ENCODE results near the gene PRDM10. TPM values are rescaled to one million over a fixed set of nuclear protein-coding genes. Genes with fewer than 3 reads are reported as not detected.
"Not testable (repeated sequence)": the region's sequence is repeated elsewhere in the genome, so short reads cannot be mapped to it uniquely, and the experiment has no call there.

PRDM10 gene
- total RNA-seq, 6 donors from 2014 or later, result 6.8 to 13.9 (median 12.7) TPM

DNA sequence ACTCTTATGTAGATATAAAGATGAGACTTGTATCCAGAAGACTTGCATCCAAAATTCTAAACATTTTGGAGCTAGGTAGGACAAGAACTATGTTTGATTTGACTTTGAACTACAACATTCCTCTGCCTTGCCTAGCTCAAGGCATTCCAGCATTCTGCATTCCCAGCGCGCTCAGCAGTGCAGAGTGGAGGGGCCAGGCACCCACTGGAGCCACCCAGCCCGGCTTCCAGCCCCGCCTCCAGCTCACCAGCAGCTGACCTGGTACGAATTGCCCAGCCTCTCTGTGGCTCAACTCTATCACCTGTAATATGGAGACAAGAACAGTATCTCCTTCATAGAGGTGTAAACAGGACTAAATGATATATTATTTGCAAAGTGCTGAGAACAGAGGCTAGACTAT, 28.8 kb downstream of the PRDM10 start:
- no peak overlapping the region for H3K4me3 ChIP-seq
- ATAC-seq (ENCODE audit: low FRiP score in 2 of 2) (peak; percentile 36 to 88), DNase-seq (peak; percentile 58 to 76)
- no peaks in the 10 kb centered on the region for H3K27me3 ChIP-seq
- H3K9me3 ChIP-seq, result no peaks in the 10 kb centered on the region
- no peaks in the 10 kb centered on the region for H3K36me3 ChIP-seq
- no peak for TF ChIP-seq EP300 (IDR thresholded peaks at IDR 0.05)
- TF ChIP-seq, protein P1, sequence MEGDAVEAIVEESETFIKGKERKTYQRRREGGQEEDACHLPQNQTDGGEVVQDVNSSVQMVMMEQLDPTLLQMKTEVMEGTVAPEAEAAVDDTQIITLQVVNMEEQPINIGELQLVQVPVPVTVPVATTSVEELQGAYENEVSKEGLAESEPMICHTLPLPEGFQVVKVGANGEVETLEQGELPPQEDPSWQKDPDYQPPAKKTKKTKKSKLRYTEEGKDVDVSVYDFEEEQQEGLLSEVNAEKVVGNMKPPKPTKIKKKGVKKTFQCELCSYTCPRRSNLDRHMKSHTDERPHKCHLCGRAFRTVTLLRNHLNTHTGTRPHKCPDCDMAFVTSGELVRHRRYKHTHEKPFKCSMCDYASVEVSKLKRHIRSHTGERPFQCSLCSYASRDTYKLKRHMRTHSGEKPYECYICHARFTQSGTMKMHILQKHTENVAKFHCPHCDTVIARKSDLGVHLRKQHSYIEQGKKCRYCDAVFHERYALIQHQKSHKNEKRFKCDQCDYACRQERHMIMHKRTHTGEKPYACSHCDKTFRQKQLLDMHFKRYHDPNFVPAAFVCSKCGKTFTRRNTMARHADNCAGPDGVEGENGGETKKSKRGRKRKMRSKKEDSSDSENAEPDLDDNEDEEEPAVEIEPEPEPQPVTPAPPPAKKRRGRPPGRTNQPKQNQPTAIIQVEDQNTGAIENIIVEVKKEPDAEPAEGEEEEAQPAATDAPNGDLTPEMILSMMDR (IDR thresholded peaks at IDR 0.05), result no peak
- no peak for TF ChIP-seq POLR2AphosphoS5 (IDR thresholded peaks at IDR 0.05)
- TF ChIP-seq POLR2A (IDR thresholded peaks at IDR 0.05), result no peak
- 52 to 70% methylated on average over 5 of the region's 5 CpGs for WGBS, 2 donors
- no peak overlapping the region for H3K27ac ChIP-seq
- peaks cover 0 to 3% (median 0%) of the 10 kb centered on the region in 4 donors for H3K4me1 ChIP-seq

GRCh38 chr11:129973068-129973467, 29.6 kb downstream of the PRDM10 start:
- ATAC-seq (ENCODE audit: low FRiP score in 2 of 2) (no peak), DNase-seq (no peak)
- Histone ChIP-seq H3K4me1 (peaks cover 0 to 3% (median 0%) of the 10 kb centered on the region in 4 donors), H3K36me3 (no peaks in the 10 kb centered on the region), H3K4me3 (no peak overlapping the region), H3K27ac (no peak overlapping the region), H3K27me3 (no peaks in the 10 kb centered on the region), H3K9me3 (no peaks in the 10 kb centered on the region)
- no peak for TF ChIP-seq POLR2A (IDR thresholded peaks at IDR 0.05)
- no peak for TF ChIP-seq POLR2AphosphoS5 (IDR thresholded peaks at IDR 0.05)
- TF ChIP-seq EP300 (IDR thresholded peaks at IDR 0.05), result no peak
- TF ChIP-seq, protein P1 (IDR thresholded peaks at IDR 0.05), result no peak
- WGBS, 2 donors, result 63 to 88% methylated on average over 1 of the region's 1 CpG

- TF ChIP-seq POLR2A (IDR thresholded peaks at IDR 0.05) (no peak), EP300 (IDR thresholded peaks at IDR 0.05) (no peak), POLR2AphosphoS5 (IDR thresholded peaks at IDR 0.05) (no peak)
- TF ChIP-seq, protein P1 (IDR thresholded peaks at IDR 0.05), result no peak
- H3K27ac ChIP-seq, result peak overlapping the region in 1 of 4 donors; percentile 11
Measured at GRCh38 chr11:129972611-129973010, 30.0 kb downstream of the PRDM10 start.

DNA sequence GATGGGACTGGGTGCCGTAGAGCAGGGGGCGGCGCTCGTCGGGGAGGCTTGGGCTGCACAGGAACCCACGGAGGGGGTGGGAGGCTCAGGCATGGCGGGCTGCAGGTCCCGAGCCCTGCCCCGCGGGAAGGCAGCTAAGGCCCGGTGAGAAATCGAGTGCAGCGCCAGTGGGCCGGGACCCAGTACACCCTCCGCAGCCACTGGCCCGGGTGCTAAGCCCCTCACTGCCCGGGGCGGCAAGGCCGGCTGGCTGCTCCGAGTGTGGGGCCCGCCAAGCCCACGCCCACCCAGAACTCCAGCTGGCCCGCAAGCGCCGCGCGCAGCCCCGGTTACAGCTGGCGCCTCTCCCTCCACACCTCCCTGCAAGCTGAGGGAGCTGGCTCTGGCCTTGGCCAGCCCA, 30.8 kb downstream of the PRDM10 start:
- WGBS, 2 donors, result 97% methylated on average over 20 of the region's 29 CpGs; no CpG with 5 or more reads in 1 of the 2 donors
- not testable (repeated sequence) for H3K4me1 ChIP-seq; H3K27ac ChIP-seq; H3K27me3 ChIP-seq; ATAC-seq (ENCODE audit: low FRiP score in 2 of 2); H3K9me3 ChIP-seq; H3K4me3 ChIP-seq; H3K36me3 ChIP-seq
- DNase-seq, result peak in 1 of 2 donors; percentile 75

More at GRCh38 chr11:129972611-129973010, 30.0 kb downstream of the PRDM10 start:
- no peak for DNase-seq
- Histone ChIP-seq H3K4me3 (no peak overlapping the region), H3K27me3 (no peaks in the 10 kb centered on the region), H3K36me3 (no peaks in the 10 kb centered on the region), H3K9me3 (no peaks in the 10 kb centered on the region), H3K4me1 (peaks cover 0 to 3% (median 0%) of the 10 kb centered on the region in 4 donors)
- 77 to 85% methylated on average over 5 of the region's 5 CpGs for WGBS, 2 donors
- ATAC-seq (ENCODE audit: low FRiP score in 2 of 2), result no peak

DNA sequence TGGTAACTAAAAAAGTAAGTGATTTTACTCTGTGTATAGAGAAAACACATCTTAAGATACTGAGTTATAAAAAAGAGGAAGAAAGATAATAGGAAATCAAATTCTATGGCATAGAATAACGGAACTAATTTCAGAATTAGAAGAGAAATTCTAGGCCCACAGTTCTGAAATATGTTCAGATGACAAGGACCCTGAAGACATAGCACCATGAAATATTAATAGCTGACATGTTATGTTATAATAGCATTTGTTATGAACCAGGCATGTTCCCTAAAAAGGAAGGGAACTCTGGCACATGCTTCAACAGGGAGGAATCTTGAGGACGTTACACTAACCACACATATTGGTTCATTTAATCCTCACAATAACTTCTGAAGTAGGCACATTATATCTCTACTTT, 32.7 kb downstream of the PRDM10 start:
- ATAC-seq (ENCODE audit: low FRiP score in 2 of 2) (peak in 1 of 2 donors; percentile 14), DNase-seq (no peak)
- H3K9me3 ChIP-seq, result no peaks in the 10 kb centered on the region
- H3K27me3 ChIP-seq, result no peaks in the 10 kb centered on the region
- WGBS, 2 donors, result 41 to 77% methylated on average over 2 of the region's 2 CpGs
- H3K27ac ChIP-seq, result no peak overlapping the region
- H3K4me3 ChIP-seq, result no peak overlapping the region
- H3K4me1 ChIP-seq, result peaks cover 0 to 3% (median 0%) of the 10 kb centered on the region in 4 donors
- TF ChIP-seq, protein P1 (IDR thresholded peaks at IDR 0.05), result no peak
- TF ChIP-seq POLR2AphosphoS5 (IDR thresholded peaks at IDR 0.05), result no peak
- no peak for TF ChIP-seq POLR2A (IDR thresholded peaks at IDR 0.05)
- TF ChIP-seq EP300 (IDR thresholded peaks at IDR 0.05), result no peak
- no peaks in the 10 kb centered on the region for H3K36me3 ChIP-seq
